Gastroesophageal sphincter (tissue), 3 donors: ENCODE measurements around the gene CCDC27.
A peak's percentile ranks its signal among the peaks of the same experiment; 100 is the strongest.

ENCODE experiments used
- EP300 ChIP-seq: sonication (generic); formaldehyde crosslinking; IDR thresholded peaks from one replicate; pipeline ENCODE4 v1.6.1; 2017; ENCODE audit warnings: antibody characterized with exemption, mild to moderate bottlenecking
- TF ChIP-seq, protein P1 (sequence below), 4 experiments: fragments of 200-600 bp in 2 of 4; fragments of 450-650 bp in 2 of 4; sonication (generic) in 1 of 4; IDR thresholded peaks; one replicate each; pipeline ENCODE4 v1.5.1; 2017 to 2019; ENCODE audit warnings: antibody characterized with exemption in 4 of 4, mild to moderate bottlenecking in 2 of 4, moderate library complexity in 2 of 4

DNA sequence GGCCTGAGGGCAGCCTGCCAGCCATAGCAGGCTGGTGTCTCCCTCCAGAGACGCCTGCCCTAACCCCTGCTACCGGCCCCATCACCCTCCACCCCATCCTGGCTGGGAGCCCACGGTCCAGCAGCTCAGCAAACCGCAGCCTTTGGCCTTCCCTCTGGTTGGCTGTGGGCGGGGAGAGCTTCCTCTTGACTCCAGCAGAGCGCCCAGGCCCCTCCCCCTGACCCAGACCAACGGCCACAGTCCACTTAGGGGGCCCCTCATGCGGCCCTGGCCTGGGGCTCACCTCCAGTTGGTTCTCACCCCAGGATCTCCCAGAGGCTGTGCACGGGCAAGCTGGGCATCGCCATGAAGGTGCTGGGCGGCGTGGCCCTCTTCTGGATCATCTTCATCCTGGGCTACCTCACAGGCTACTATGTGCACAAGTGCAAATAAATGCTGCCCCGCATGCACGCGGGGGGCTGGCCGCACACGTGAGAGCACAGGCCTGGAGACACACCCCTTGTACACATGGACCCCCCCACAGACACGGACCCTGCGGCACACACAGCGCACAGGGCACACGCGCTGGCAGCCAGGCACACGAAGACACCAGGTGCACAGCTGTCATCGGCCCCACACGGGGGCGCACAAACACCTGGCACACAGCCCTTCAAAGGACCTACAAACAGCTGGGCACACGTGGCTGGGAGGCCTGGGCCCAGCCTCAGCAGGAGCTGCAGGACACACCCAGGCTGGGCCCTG is 23.4 kb downstream of the CCDC27 start:
- no peak for TF ChIP-seq EP300
- TF ChIP-seq, protein P1, sequence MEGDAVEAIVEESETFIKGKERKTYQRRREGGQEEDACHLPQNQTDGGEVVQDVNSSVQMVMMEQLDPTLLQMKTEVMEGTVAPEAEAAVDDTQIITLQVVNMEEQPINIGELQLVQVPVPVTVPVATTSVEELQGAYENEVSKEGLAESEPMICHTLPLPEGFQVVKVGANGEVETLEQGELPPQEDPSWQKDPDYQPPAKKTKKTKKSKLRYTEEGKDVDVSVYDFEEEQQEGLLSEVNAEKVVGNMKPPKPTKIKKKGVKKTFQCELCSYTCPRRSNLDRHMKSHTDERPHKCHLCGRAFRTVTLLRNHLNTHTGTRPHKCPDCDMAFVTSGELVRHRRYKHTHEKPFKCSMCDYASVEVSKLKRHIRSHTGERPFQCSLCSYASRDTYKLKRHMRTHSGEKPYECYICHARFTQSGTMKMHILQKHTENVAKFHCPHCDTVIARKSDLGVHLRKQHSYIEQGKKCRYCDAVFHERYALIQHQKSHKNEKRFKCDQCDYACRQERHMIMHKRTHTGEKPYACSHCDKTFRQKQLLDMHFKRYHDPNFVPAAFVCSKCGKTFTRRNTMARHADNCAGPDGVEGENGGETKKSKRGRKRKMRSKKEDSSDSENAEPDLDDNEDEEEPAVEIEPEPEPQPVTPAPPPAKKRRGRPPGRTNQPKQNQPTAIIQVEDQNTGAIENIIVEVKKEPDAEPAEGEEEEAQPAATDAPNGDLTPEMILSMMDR (IDR thresholded peaks at IDR 0.05), result peak in 1 of 4 experiments; percentile 24
